Measurements from ENCODE around the gene OR1F1.
A peak's percentile ranks its signal among the peaks of the same experiment; 100 is the strongest.

OR1F1 gene

GRCh38 chr16:3220839-3221238 lies 32.8 kb downstream of the OR1F1 start:
- H3K27me3 Mint-ChIP-seq, result no peaks in the 10 kb centered on the region
- no peak overlapping the region for H3K27ac Mint-ChIP-seq
- H3K9me3 Mint-ChIP-seq, result peaks cover 47% of the 10 kb centered on the region
- peaks cover 14% of the 10 kb centered on the region for H3K4me1 Mint-ChIP-seq (ENCODE audit: low read depth)
- H3K4me3 Mint-ChIP-seq, result no peak overlapping the region
- DNase-seq, result no peak
- H3K36me3 Mint-ChIP-seq (ENCODE audit: low read depth), result peaks cover 62% of the 10 kb centered on the region

- Mint-ChIP-seq H3K27me3 (no peaks in the 10 kb centered on the region), H3K9me3 (peaks cover 46% of the 10 kb centered on the region), H3K4me1 (ENCODE audit: low read depth) (no peaks in the 10 kb centered on the region), H3K4me3 (no peak overlapping the region), H3K36me3 (ENCODE audit: low read depth) (peaks cover 79% of the 10 kb centered on the region), H3K27ac (no peak overlapping the region)
- no peak for DNase-seq
Observed at GRCh38 chr16:3223913-3224515, 36.0 kb downstream of the OR1F1 start.

DNA sequence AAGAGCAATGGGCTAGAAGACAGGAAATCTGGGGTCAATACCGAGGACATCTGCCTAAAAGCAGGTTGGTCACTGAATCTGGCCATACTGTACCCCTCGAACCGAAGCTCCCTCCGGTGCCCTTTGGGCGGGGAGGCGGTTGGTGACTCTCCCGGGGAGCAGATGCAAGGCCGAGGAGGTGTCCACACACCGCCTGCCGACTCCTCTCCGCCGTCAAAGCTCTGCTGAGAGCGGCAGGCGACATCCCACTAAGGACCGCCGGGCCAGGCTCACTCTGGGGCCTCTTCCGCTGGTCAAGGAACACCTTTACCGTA lies 46.5 kb downstream of the OR1F1 start:
- Mint-ChIP-seq H3K9me3 (peaks cover 28% of the 10 kb centered on the region), H3K4me3 (peak overlapping the region; percentile 90), H3K27ac (peak overlapping the region; percentile 98), H3K36me3 (ENCODE audit: low read depth) (peaks cover 59% of the 10 kb centered on the region), H3K27me3 (no peaks in the 10 kb centered on the region), H3K4me1 (ENCODE audit: low read depth) (peaks cover 36% of the 10 kb centered on the region)
- DNase-seq, result no peak

GRCh38 chr16:3234857-3235561 lies 47.0 kb downstream of the OR1F1 start, which contains the start of gene ZNF200:
Gene ZNF200, minus strand, starts transcription at chr16:3235158. Its CDS starts 1,403 bp downstream, at chr16:3233755.
- Mint-ChIP-seq H3K27ac (peak within 1 kb of the TSS; percentile 98), H3K36me3 (ENCODE audit: low read depth) (peaks cover 54% of the 10 kb centered on the region), H3K4me1 (ENCODE audit: low read depth) (peaks cover 36% of the 10 kb centered on the region), H3K27me3 (no peaks in the 10 kb centered on the region), H3K9me3 (peaks cover 27% of the 10 kb centered on the region), H3K4me3 (peak within 1 kb of the TSS; percentile 90)
- DNase-seq, result peak; percentile 97

GRCh38 chr16:3235856-3236669 lies 48.1 kb downstream of the OR1F1 start:
- no peaks in the 10 kb centered on the region for H3K27me3 Mint-ChIP-seq
- H3K27ac Mint-ChIP-seq, result peak overlapping the region; percentile 72
- peak overlapping the region; percentile 66 for H3K4me3 Mint-ChIP-seq
- H3K9me3 Mint-ChIP-seq, result peaks cover 18% of the 10 kb centered on the region
- peaks cover 43% of the 10 kb centered on the region for H3K36me3 Mint-ChIP-seq (ENCODE audit: low read depth)
- DNase-seq, result peak; percentile 40
- peaks cover 36% of the 10 kb centered on the region for H3K4me1 Mint-ChIP-seq (ENCODE audit: low read depth)

DNA sequence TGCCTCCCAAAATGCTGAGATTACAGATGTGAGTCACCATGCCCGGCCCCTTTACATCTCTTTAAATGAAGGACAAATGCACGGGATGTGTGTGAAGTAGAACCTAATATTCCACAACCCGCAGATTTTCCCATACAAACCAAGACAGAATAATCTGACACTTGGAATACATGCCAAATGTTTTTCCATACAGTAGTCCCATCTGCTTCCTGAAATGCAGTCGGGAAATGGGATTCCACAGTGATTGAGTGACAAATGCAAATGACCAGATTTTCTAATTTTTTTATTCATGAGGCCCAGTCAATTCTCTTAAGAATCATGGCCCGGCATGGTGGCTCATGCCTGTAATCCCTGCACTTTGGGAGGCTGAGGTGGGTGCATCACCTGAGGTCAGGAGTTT lies 53.8 kb downstream of the OR1F1 start:
- no peaks in the 10 kb centered on the region for H3K36me3 Mint-ChIP-seq (ENCODE audit: low read depth)
- no peak overlapping the region for H3K4me3 Mint-ChIP-seq
- no peaks in the 10 kb centered on the region for H3K9me3 Mint-ChIP-seq
- DNase-seq, result no peak
- peaks cover 8% of the 10 kb centered on the region for H3K27me3 Mint-ChIP-seq
- peaks cover 5% of the 10 kb centered on the region for H3K4me1 Mint-ChIP-seq (ENCODE audit: low read depth)
- H3K27ac Mint-ChIP-seq, result no peak overlapping the region

- no peaks in the 10 kb centered on the region for H3K9me3 Mint-ChIP-seq
- H3K27me3 Mint-ChIP-seq, result peaks cover 10% of the 10 kb centered on the region
- H3K4me3 Mint-ChIP-seq, result no peak overlapping the region
- no peak for DNase-seq
- H3K27ac Mint-ChIP-seq, result no peak overlapping the region
- no peaks in the 10 kb centered on the region for H3K36me3 Mint-ChIP-seq (ENCODE audit: low read depth)
- H3K4me1 Mint-ChIP-seq (ENCODE audit: low read depth), result peaks cover 5% of the 10 kb centered on the region
Observed at GRCh38 chr16:3242709-3243108, 54.7 kb downstream of the OR1F1 start.

DNA sequence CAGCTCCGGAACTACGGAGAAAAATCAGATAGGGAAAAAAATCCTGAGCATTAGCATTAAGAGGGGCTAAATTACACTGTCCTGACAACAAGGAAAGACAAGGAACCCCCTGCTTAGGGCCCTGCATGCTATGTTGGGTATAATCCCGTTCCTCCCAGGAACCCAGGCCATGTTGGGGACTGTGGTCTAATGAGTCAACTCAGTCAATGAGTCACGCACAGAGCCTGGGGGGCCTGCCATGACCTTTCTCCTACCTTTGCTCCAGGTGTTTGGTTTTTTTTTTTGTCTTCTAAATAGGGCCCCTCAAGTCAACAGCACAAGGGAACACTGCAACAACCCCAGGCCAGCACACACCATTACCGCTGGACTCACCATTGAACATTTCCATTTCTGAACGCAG lies 55.9 kb downstream of the OR1F1 start:
- Mint-ChIP-seq H3K36me3 (ENCODE audit: low read depth) (no peaks in the 10 kb centered on the region), H3K9me3 (no peaks in the 10 kb centered on the region), H3K27me3 (peaks cover 10% of the 10 kb centered on the region), H3K4me3 (no peak overlapping the region), H3K4me1 (ENCODE audit: low read depth) (peaks cover 5% of the 10 kb centered on the region), H3K27ac (no peak overlapping the region)
- no peak for DNase-seq

GRCh38 chr16:3246002-3246401 lies 58.0 kb downstream of the OR1F1 start:
- H3K4me3 Mint-ChIP-seq, result no peak overlapping the region
- H3K27me3 Mint-ChIP-seq, result peaks cover 11% of the 10 kb centered on the region
- H3K9me3 Mint-ChIP-seq, result no peaks in the 10 kb centered on the region
- H3K27ac Mint-ChIP-seq, result no peak overlapping the region
- DNase-seq, result no peak
- no peaks in the 10 kb centered on the region for H3K36me3 Mint-ChIP-seq (ENCODE audit: low read depth)
- H3K4me1 Mint-ChIP-seq (ENCODE audit: low read depth), result peaks cover 5% of the 10 kb centered on the region

DNA sequence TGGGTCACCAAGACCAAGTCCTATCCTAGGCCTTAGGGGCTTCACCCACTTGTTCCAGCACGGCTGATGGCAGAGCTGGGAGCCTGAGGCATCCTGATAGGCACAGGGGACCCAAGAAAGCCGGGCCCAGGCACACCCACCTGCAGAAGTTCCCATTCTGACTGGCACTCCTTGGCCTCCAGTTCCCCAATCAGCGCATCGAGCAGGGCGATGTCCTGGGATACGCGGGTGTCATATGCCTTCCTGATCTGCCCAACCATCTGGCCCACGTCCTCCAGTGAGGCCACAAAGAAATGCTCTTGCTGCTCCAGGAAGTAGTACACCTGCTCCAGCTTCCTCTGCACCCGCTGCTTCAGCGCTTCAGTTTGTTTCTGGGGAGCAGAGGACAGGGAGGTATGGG lies 58.9 kb downstream of the OR1F1 start:
- Mint-ChIP-seq H3K36me3 (ENCODE audit: low read depth) (no peaks in the 10 kb centered on the region), H3K4me1 (ENCODE audit: low read depth) (peaks cover 5% of the 10 kb centered on the region), H3K27ac (no peak overlapping the region), H3K9me3 (no peaks in the 10 kb centered on the region), H3K27me3 (peaks cover 14% of the 10 kb centered on the region), H3K4me3 (no peak overlapping the region)
- no peak for DNase-seq

- DNase-seq, result no peak
- peaks cover 6% of the 10 kb centered on the region for H3K27me3 Mint-ChIP-seq
- no peaks in the 10 kb centered on the region for H3K36me3 Mint-ChIP-seq (ENCODE audit: low read depth)
Observed at GRCh38 chr16:3248596-3248995, 60.6 kb downstream of the OR1F1 start.

DNA sequence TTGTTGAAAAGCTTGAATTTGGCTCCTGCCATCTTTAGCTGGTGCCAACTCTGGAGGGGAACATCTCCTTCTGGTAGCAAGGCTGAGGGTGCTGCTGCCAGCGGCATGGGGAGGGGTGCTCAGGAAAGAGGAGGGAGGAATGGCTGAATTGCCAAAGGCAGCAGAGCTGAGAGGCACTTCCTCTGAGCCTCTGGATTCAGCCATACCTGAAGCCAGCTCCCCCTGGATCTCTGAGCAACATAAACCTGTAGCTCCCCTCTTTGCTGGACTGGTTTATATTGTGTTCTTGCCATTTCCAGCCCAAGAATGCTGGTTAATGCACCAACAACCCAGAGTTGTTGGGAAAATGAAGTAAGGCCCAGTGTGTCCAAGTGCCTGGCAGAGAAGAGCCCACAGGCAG lies 61.0 kb downstream of the OR1F1 start:
- H3K4me3 Mint-ChIP-seq, result no peak overlapping the region
- peaks cover 6% of the 10 kb centered on the region for H3K27me3 Mint-ChIP-seq
- no peak overlapping the region for H3K27ac Mint-ChIP-seq
- no peaks in the 10 kb centered on the region for H3K9me3 Mint-ChIP-seq
- H3K36me3 Mint-ChIP-seq (ENCODE audit: low read depth), result no peaks in the 10 kb centered on the region
- H3K4me1 Mint-ChIP-seq (ENCODE audit: low read depth), result peaks cover 2% of the 10 kb centered on the region
- no peak for DNase-seq

More at GRCh38 chr16:3248596-3248995, 60.6 kb downstream of the OR1F1 start:
- Mint-ChIP-seq H3K4me1 (ENCODE audit: low read depth) (peaks cover 5% of the 10 kb centered on the region), H3K4me3 (no peak overlapping the region), H3K27ac (no peak overlapping the region), H3K9me3 (no peaks in the 10 kb centered on the region)

DNA sequence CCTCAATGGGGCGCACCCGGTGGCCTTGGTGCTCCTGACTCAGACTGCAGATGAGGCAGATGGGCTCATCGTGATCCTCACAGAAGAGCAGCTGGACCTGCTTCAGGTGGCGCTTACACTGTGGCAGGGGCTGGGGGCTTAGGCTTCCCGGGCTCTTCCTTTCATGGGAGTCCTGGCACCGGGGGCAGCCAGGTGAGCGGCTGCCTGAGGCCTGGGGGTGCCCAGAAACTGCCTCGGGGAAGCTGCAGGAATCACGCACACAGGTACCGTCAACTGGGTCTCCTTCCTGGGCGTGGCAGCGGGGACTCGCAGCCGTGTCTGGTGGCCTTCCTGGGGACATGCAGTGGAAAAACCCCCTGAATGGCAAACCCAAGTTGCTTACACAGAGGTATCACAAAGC lies 61.4 kb downstream of the OR1F1 start:
- Mint-ChIP-seq H3K36me3 (ENCODE audit: low read depth) (no peaks in the 10 kb centered on the region), H3K9me3 (no peaks in the 10 kb centered on the region), H3K4me3 (no peak overlapping the region), H3K4me1 (ENCODE audit: low read depth) (no peaks in the 10 kb centered on the region), H3K27ac (no peak overlapping the region), H3K27me3 (peaks cover 6% of the 10 kb centered on the region)
- no peak for DNase-seq

DNA sequence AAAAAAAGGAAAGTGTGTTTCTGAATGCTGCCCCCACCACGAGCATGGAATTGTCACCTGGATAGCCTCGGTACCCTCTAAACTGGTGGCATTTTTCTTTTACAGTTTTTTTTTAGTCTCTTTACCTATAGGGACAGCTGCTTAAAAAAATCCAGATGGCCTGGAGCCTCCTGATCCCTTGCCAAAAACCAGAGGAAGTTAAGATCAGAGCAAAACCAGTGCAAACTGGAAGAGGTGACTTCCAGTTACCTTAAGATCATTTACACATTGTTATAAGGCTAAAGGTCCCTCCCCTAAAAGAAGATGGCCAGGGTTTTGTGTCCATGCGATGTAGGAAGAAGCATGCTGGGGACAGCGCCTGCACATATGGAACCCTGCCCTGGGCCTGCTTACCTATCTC lies 65.0 kb downstream of the OR1F1 start:
- Mint-ChIP-seq H3K4me3 (no peak overlapping the region), H3K9me3 (no peaks in the 10 kb centered on the region), H3K36me3 (ENCODE audit: low read depth) (no peaks in the 10 kb centered on the region), H3K27me3 (peaks cover 6% of the 10 kb centered on the region), H3K4me1 (ENCODE audit: low read depth) (no peaks in the 10 kb centered on the region), H3K27ac (no peak overlapping the region)
- no peak for DNase-seq

DNA sequence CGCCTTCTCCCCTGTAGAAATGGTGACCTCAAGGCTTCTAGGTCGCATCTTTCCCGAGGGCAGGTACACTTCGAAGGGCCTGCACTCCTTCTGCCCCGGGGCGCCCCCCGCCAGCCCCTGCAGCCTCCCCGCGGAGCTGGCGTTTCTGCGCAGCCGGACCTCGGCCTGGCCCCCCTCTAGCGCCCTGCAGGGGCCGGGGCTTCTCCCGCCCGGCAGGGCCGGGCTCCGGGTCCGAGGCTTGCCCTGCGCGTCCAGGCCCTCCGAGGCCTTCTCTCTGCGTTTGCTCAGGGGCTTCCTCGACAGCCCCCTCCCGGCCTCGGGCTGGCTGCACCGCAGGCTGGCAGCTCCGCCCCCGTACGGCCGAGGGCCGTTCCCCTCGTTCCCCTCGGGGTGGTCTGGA lies 66.3 kb downstream of the OR1F1 start:
- peaks cover 6% of the 10 kb centered on the region for H3K27me3 Mint-ChIP-seq
- H3K27ac Mint-ChIP-seq, result no peak overlapping the region
- H3K36me3 Mint-ChIP-seq (ENCODE audit: low read depth), result no peaks in the 10 kb centered on the region
- H3K4me1 Mint-ChIP-seq (ENCODE audit: low read depth), result no peaks in the 10 kb centered on the region
- no peak for DNase-seq
- H3K9me3 Mint-ChIP-seq, result no peaks in the 10 kb centered on the region
- H3K4me3 Mint-ChIP-seq, result no peak overlapping the region
